OCI-LY1 (cell line): Measurements from ENCODE around the gene ADGRL4.

Experiments
- CTCF ChIP-seq: fragments of 200-600 bp; sonication (generic), shearing (Covaris generic); IDR thresholded peaks from 2 replicates; pipeline ENCODE4 v1.5.1; 2017; ENCODE audit warnings: mild to moderate bottlenecking, antibody characterized with exemption, low read length, moderate library complexity, mixed read lengths
- EZH2 ChIP-seq: fragments of 200-600 bp; sonication (generic), shearing (Covaris generic); IDR thresholded peaks from 2 replicates; pipeline ENCODE4 v1.8.0; 2017; ENCODE audit warnings: borderline replicate concordance, mixed run types, mild to moderate bottlenecking, antibody characterized with exemption, low read length, moderate library complexity, mixed read lengths

GRCh38 chr1:78887458-78887857, 119.1 kb downstream of the ADGRL4 start:
- TF ChIP-seq CTCF: no peak
- no peak for TF ChIP-seq EZH2
